K562 (cell line): ENCODE data around the gene INS. TPM values are rescaled to one million over a fixed set of nuclear protein-coding genes. Genes with fewer than 3 reads are reported as not detected.

Experiments
- ATAC-seq: fragments of 200-7000 bp; cut with Tn5 transposase; 3 replicates; pipeline ENCODE4 v1.9.1; 2020; ENCODE audit warnings: moderate library complexity
- BruUV-seq: library from RNA; stranded (reverse); fragments of 400-500 nt; replicated peaks from 2 replicates; lab custom pipeline; 2021; lab: Mats Ljungman, UMichigan
- CTCF ChIA-PET: fragments of 300-600 bp; formaldehyde crosslinking; extraction: SDS; loops from one replicate; lab custom pipeline; 2021; ENCODE audit warnings: low intra/inter-chr PET ratio; lab: Yijun Ruan, JAX
- POLR2A ChIA-PET: fragments of 300-600, 350-650 bp; sonication (Branson Sonifier 250); formaldehyde crosslinking; extraction: SDS; loops from one replicate; lab custom pipeline; 2021; ENCODE audit warnings: antibody characterized with exemption, inconsistent platforms; lab: Yijun Ruan, JAX
- DNase-seq, 4 experiments: peaks; one replicate each; pipeline versions ENCODE4 v3.0.0 to v3.0.0-alpha.2; 2011 to 2018; ENCODE audit warnings: low spot score in 3 of 4, mixed read lengths in 3 of 4; ENCODE audit errors: extremely low read depth in 1 of 4
- FAIRE-seq: peaks from 2 replicates; lab custom pipeline; 2011; peaks lifted over from hg19 to GRCh38; lab: Jason Lieb, UNC
- H2AFZ ChIP-seq: 2 replicates; pipeline ENCODE4 v1.6.0; 2011; ENCODE audit warnings: low read depth, low read length, control low read depth, inconsistent platforms
- H3K27ac ChIP-seq: fragments of 200-600 bp; 3 replicates; pipeline ENCODE4 v1.8.0; 2011; ENCODE audit warnings: low read depth, mild to moderate bottlenecking, control low read depth, inconsistent platforms, low read length, moderate library complexity, mixed read lengths; ENCODE audit errors: extremely low read depth
- H3K27me3 ChIP-seq, 2 experiments: fragments of 300-600 bp in 1 of 2; 2 replicates in 1 of 2; 3 replicates in 1 of 2; pipeline versions ENCODE4 v1.6.0 to v1.8.0; 2011; ENCODE audit warnings: inconsistent platforms in 2 of 2, low read length in 2 of 2, mild to moderate bottlenecking in 1 of 2, mixed read lengths in 1 of 2, moderate library complexity in 1 of 2; ENCODE audit not compliant: control insufficient read depth in 2 of 2, insufficient read depth in 2 of 2
- H3K36me3 ChIP-seq: fragments of 300-600 bp; 3 replicates; pipeline ENCODE4 v1.8.0; 2011; ENCODE audit warnings: mild to moderate bottlenecking, low read length, inconsistent platforms; ENCODE audit not compliant: control insufficient read depth, insufficient read depth
- H3K4me1 ChIP-seq, 2 experiments: fragments of 200-600 bp in 1 of 2; replicated peaks in 1 of 2; 2 replicates in 1 of 2; 3 replicates in 1 of 2; pipeline versions ENCODE4 v1.5.1 to v1.8.0; 2011; ENCODE audit warnings: inconsistent platforms in 2 of 2, low read length in 2 of 2, mild to moderate bottlenecking in 1 of 2, mixed read lengths in 1 of 2, moderate library complexity in 1 of 2; ENCODE audit not compliant: control insufficient read depth in 2 of 2, insufficient read depth in 2 of 2
- H3K4me2 ChIP-seq: 2 replicates; pipeline ENCODE4 v1.6.1; 2011; ENCODE audit warnings: low read length, control low read depth, inconsistent platforms, mixed read lengths; ENCODE audit not compliant: insufficient read depth
- H3K4me3 ChIP-seq: fragments of 200-600 bp; sonication (generic), shearing (Covaris generic); 2 replicates; pipeline ENCODE4 v1.5.1; 2016; ENCODE audit warnings: control low read depth, inconsistent platforms
- H3K79me2 ChIP-seq: fragments of 200-600 bp; 3 replicates; pipeline ENCODE4 v1.8.0; 2011; ENCODE audit warnings: low read length, inconsistent platforms; ENCODE audit not compliant: control insufficient read depth, insufficient read depth
- H3K9ac ChIP-seq, 2 experiments: 2 replicates each; pipeline versions ENCODE4 v1.6.0 to v1.6.1; 2011; ENCODE audit warnings: low read depth in 2 of 2, low read length in 2 of 2, control low read depth in 1 of 2, inconsistent platforms in 1 of 2, mild to moderate bottlenecking in 1 of 2, mixed read lengths in 1 of 2; ENCODE audit not compliant: insufficient read depth in 1 of 2
- H3K9me1 ChIP-seq: one replicate; pipeline ENCODE4 v1.6.0; 2011; ENCODE audit warnings: inconsistent platforms, mild to moderate bottlenecking, low read length, moderate library complexity; ENCODE audit not compliant: control insufficient read depth, insufficient read depth
- H3K9me3 ChIP-seq: replicated peaks from 2 replicates; pipeline ENCODE4 v1.5.1; 2011; ENCODE audit warnings: low read depth, low read length, inconsistent platforms; ENCODE audit not compliant: control insufficient read depth, insufficient read depth
- H4K20me1 ChIP-seq: replicated peaks from 2 replicates; pipeline ENCODE4 v1.6.1; 2011; ENCODE audit warnings: low read length, inconsistent platforms, mixed read lengths; ENCODE audit not compliant: control insufficient read depth, insufficient read depth
- CEBPG ChIP-seq, 3 experiments: fragments of 200-800 bp in 1 of 3; sonication (Bioruptor generic) in 1 of 3; sonication (generic) in 1 of 3; formaldehyde crosslinking in 1 of 3; IDR thresholded peaks in 2 of 3; conservative IDR thresholded peaks in 1 of 3; 2 replicates each; pipeline versions ENCODE4 v1.6.1 to v1.8.0; 2016 to 2022; ENCODE audit warnings: missing compliant biosample characterization in 2 of 3, missing genetic modification characterization in 2 of 3, mild to moderate bottlenecking in 1 of 3, missing genetic modification reagents in 1 of 3
- CSDE1 ChIP-seq, 2 experiments: fragments of 450-650 bp; IDR thresholded peaks; 2 replicates each; pipeline ENCODE4 v1.6.1; 2016; ENCODE audit warnings: mild to moderate bottlenecking in 1 of 2
- EP400 ChIP-seq: fragments of 450-650 bp; IDR thresholded peaks from 2 replicates; pipeline ENCODE4 v1.6.1; 2017; ENCODE audit warnings: antibody characterized with exemption, mild to moderate bottlenecking, moderate library complexity
- FOXA1 ChIP-seq: fragments of 450-650 bp; IDR thresholded peaks from 2 replicates; pipeline ENCODE4 v1.6.1; 2016; ENCODE audit warnings: mild to moderate bottlenecking, borderline replicate concordance
- FOXA3 ChIP-seq, 2 experiments: fragments of 450-650 bp in 1 of 2; sonication (generic) in 1 of 2; formaldehyde crosslinking; IDR thresholded peaks in 1 of 2; conservative IDR thresholded peaks in 1 of 2; 2 replicates each; pipeline versions ENCODE4 v1.4.0 to v1.8.0; 2020 to 2022; ENCODE audit warnings: mild to moderate bottlenecking in 2 of 2, missing genetic modification reagents in 1 of 2
- HDAC8 ChIP-seq: fragments of 450-650 bp; IDR thresholded peaks from 2 replicates; pipeline ENCODE4 v1.6.1; 2016; ENCODE audit warnings: mild to moderate bottlenecking, missing genetic modification characterization, moderate library complexity, missing compliant biosample characterization
- ILF3 ChIP-seq: fragments of 450-650 bp; IDR thresholded peaks from 2 replicates; pipeline ENCODE4 v1.6.1; 2018; ENCODE audit warnings: antibody characterized with exemption, mild to moderate bottlenecking, moderate library complexity, borderline replicate concordance
- ZBTB43 ChIP-seq: sonication (generic); formaldehyde crosslinking; IDR thresholded peaks from 2 replicates; pipeline ENCODE4 v1.8.0; 2023; ENCODE audit warnings: mild to moderate bottlenecking, missing genetic modification reagents
- ZBTB5 ChIP-seq: fragments of 450-650 bp; IDR thresholded peaks from 2 replicates; pipeline ENCODE4 v1.6.1; 2017; ENCODE audit warnings: antibody characterized with exemption
- ZNF184 ChIP-seq: sonication (generic); formaldehyde crosslinking; IDR thresholded peaks from 2 replicates; pipeline ENCODE4 v1.5.0; 2020; ENCODE audit warnings: missing genetic modification reagents
- ZNF232 ChIP-seq: sonication (generic); formaldehyde crosslinking; IDR thresholded peaks from 2 replicates; pipeline ENCODE4 v1.8.0; 2022; ENCODE audit warnings: mild to moderate bottlenecking, missing genetic modification reagents
- WGBS: fragments of 100-300 bp; shearing (Covaris generic); methylation state at CpG from one replicate; pipeline ENCODE4 v1.1.6; 2016; ENCODE audit warnings: low coverage, mixed read lengths; ENCODE audit not compliant: insufficient coverage; ENCODE audit errors: missing lambda C conversion rate; 5-methylcytosine and 5-hydroxymethylcytosine counted together
- in situ Hi-C: fragments of 300-500 bp; cut with MboI; formaldehyde crosslinking; loops from 4 replicates; pipeline ENCODE4 v1.15.0; 2018; ENCODE audit warnings: inconsistent platforms, mixed read lengths
- intact Hi-C: fragments of 100-400 bp; cut with micrococcal nuclease; formaldehyde crosslinking; loops from 2 replicates; pipeline ENCODE4 v1.14.2; 2022
- polyA plus RNA-seq, 8 experiments: library from polyadenylated mRNA; depleted of rRNA in 4 of 8; stranded (reverse) in 5 of 8; unstranded in 3 of 8; fragments of >200 nt; fragmentation: Nextera tagmentation in 2 of 8; fragmentation: Illumina TruSeq in 1 of 8; extraction: Ambion mirVana in 2 of 8; extraction: Trizol in 1 of 8; gene quantifications; 2 replicates each; pipeline versions ENCODE4 v1.2.1 to v1.2.3, GENCODE V29; 2011 to 2014; ENCODE audit warnings: inconsistent platforms in 1 of 8, missing spikeins in 1 of 8
- total RNA-seq, 7 experiments: library from RNA; depleted of rRNA in 6 of 7; stranded (reverse); fragments of >200 nt in 6 of 7; fragmentation: Illumina TruSeq in 2 of 7; extraction: Trizol in 2 of 7; gene quantifications; 2 replicates each; pipeline versions ENCODE4 v1.2.1 to v1.2.3, GENCODE V29; 2011 to 2021; ENCODE audit warnings: low replicate concordance in 1 of 7

INS gene
- total and polyA plus RNA-seq, 9 of the 15 experiments (the other 6 are each of a cell fraction or from before 2014, with no cell fraction given): not detected

GRCh38 chr11:2158296-2158737 lies 2.7 kb downstream of the INS start (continued):
- no peak for TF ChIP-seq HDAC8 (tag)

GRCh38 chr11:2157294-2158040 lies 3.5 kb downstream of the INS start:
- DNase-seq (no peak), ATAC-seq (no peak), FAIRE-seq (no peak)
- BruUV-seq: no TSS peak
- intact Hi-C loops (no loop called here), in situ Hi-C loops (loop anchor here (10.0 kb wide), 2 partner anchors 303 to 463 kb away; partner anchors contain the start of genes KRTAP5-6 and LSP1)
- H3K9ac ChIP-seq: no peak overlapping the region
- H3K9me1 ChIP-seq: no peaks in the 10 kb centered on the region
- peaks cover 0 to 37% of the 10 kb centered on the region in 2 experiments; a peak in 1 of 5 replicates for H3K4me1 ChIP-seq
- H2AFZ ChIP-seq: no peak overlapping the region
- H3K4me2 ChIP-seq: no peak overlapping the region
- CTCF ChIA-PET: interaction anchor here (2.4 kb wide), 1 partner anchor 121 kb away, joined by 12 read pairs; no protein-coding TSS in a partner anchor
- POLR2A ChIA-PET: interaction anchor here (0.6 kb wide), 1 partner anchor 621 kb away, joined by 3 read pairs; no protein-coding TSS in a partner anchor
- H3K9me3 ChIP-seq: no peaks in the 10 kb centered on the region
- TF ChIP-seq ZBTB43 (CRISPR knock-in tag) (no peak), ZNF232 (no peak), ZNF184 (CRISPR knock-in tag) (no peak), FOXA3 (CRISPR knock-in tag; conservative IDR thresholded peaks at IDR 0.05 in 1 of 2, IDR thresholded peaks at IDR 0.05 in 1 of 2) (no peak), EP400 (no peak), ZBTB5 (no peak), ILF3 (no peak), CSDE1 (IDR thresholded peaks at IDR 0.05) (no peak), CEBPG (CRISPR knock-in tag; IDR thresholded peaks at IDR 0.05) (no peak), CEBPG (tag; conservative IDR thresholded peaks at IDR 0.05 in 1 of 2, IDR thresholded peaks at IDR 0.05 in 1 of 2) (no peak), FOXA1 (no peak)
- no peak overlapping the region for H3K4me3 ChIP-seq
- no peak overlapping the region for H3K27ac ChIP-seq
- H3K36me3 ChIP-seq: no peaks in the 10 kb centered on the region
- no peaks in the 10 kb centered on the region; the same call in 1 of the 2 replicates for H4K20me1 ChIP-seq
- H3K27me3 ChIP-seq: peaks cover 0 to 20% of the 10 kb centered on the region in 2 experiments; a peak in 3 of 5 replicates
- H3K79me2 ChIP-seq: no peaks in the 10 kb centered on the region
- 2% methylated on average over 12 of the region's 18 CpGs for WGBS
